B cell (primary cell): ENCODE results near the gene ARL14EP. TPM values are rescaled to one million over a fixed set of nuclear protein-coding genes. Genes with fewer than 3 reads are reported as not detected.

Experiments
- ATAC-seq: fragments of 200-7000 bp; cut with Tn5 transposase; one replicate; pipeline ENCODE4 v1.10.0; 2021; ENCODE audit warnings: low read depth, mild to moderate bottlenecking, moderate number of reproducible peaks, moderate library complexity
- CTCF ChIA-PET: fragments of 350-600 bp; sonication (Branson Sonifier 250); formaldehyde crosslinking; loops from one replicate; lab custom pipeline; 2021; ENCODE audit warnings: antibody characterized with exemption, inconsistent platforms; lab: Charles Lee
- POLR2A ChIA-PET: fragments of 350-600 bp; sonication (Branson Sonifier 250); formaldehyde crosslinking; loops from one replicate; lab custom pipeline; 2021; ENCODE audit warnings: antibody characterized with exemption; lab: Charles Lee
- DNase-seq: peaks from one replicate; pipeline ENCODE4 v3.0.0; 2013
- H2AFZ ChIP-seq: 2 replicates; pipeline ENCODE4 v1.6.1; 2012; ENCODE audit warnings: mild to moderate bottlenecking, low read depth, low read length; ENCODE audit not compliant: insufficient read depth, poor library complexity, severe bottlenecking
- H3K27ac ChIP-seq, 2 donors: 1 replicate in 1 of 2; 2 replicates in 1 of 2; pipeline ENCODE4 v1.5.1; 2012 to 2013; ENCODE audit warnings: low read length in 2 of 2, mild to moderate bottlenecking in 2 of 2, moderate library complexity in 1 of 2
- H3K27me3 ChIP-seq, 4 experiments: fragments of 200-600 bp in 1 of 4; sonication (generic) in 1 of 4; replicated peaks in 1 of 4; 1 replicate in 2 of 4; 2 replicates in 2 of 4; pipeline versions ENCODE4 v1.6.1 to v1.7.0; 2013 to 2016; ENCODE audit warnings: low read length in 3 of 4, mild to moderate bottlenecking in 2 of 4, mixed read lengths in 1 of 4, moderate library complexity in 1 of 4; ENCODE audit not compliant: insufficient read depth in 4 of 4, control insufficient read depth in 3 of 4; ENCODE audit errors: control extremely low read depth in 1 of 4
- H3K36me3 ChIP-seq, 2 experiments: replicated peaks in 1 of 2; 1 replicate in 1 of 2; 2 replicates in 1 of 2; pipeline versions ENCODE4 v1.6.1 to v1.7.1; 2013; ENCODE audit warnings: low read length in 1 of 2; ENCODE audit not compliant: insufficient read depth in 2 of 2, control insufficient read depth in 1 of 2; ENCODE audit errors: control extremely low read depth in 1 of 2, extremely low read depth in 1 of 2
- H3K4me1 ChIP-seq, 2 donors: fragments of 200-600 bp in 1 of 2; sonication (generic) in 1 of 2; 1 replicate in 1 of 2; 2 replicates in 1 of 2; pipeline versions ENCODE4 v1.5.1 to v1.6.1; 2013 to 2017; ENCODE audit warnings: low read length in 2 of 2; ENCODE audit not compliant: control insufficient read depth in 2 of 2, insufficient read depth in 2 of 2
- H3K4me2 ChIP-seq: replicated peaks from 2 replicates; pipeline ENCODE3; 2012; ENCODE audit warnings: mild to moderate bottlenecking, low read depth, low read length; ENCODE audit not compliant: poor library complexity, severe bottlenecking
- H3K4me3 ChIP-seq, 5 experiments: fragments of 200-600 bp in 1 of 5; sonication (generic) in 1 of 5; 1 replicate in 3 of 5; 2 replicates in 2 of 5; pipeline versions ENCODE4 v1.5.1 to v1.7.0; 2011 to 2016; ENCODE audit warnings: low read length in 4 of 5, mild to moderate bottlenecking in 4 of 5, low read depth in 2 of 5, control low read depth in 1 of 5, moderate library complexity in 1 of 5; ENCODE audit not compliant: insufficient read depth in 1 of 5; ENCODE audit errors: control extremely low read depth in 1 of 5, extremely low read depth in 1 of 5
- H3K79me2 ChIP-seq: fragments of 200-600 bp; sonication (generic); one replicate; pipeline ENCODE4 v1.6.0; 2016; ENCODE audit warnings: low read length; ENCODE audit not compliant: control insufficient read depth, insufficient read depth
- H3K9ac ChIP-seq: fragments of 200-600 bp; sonication (generic); 2 replicates; pipeline ENCODE4 v1.6.1; 2017; ENCODE audit warnings: mild to moderate bottlenecking, low read length, moderate library complexity
- H3K9me3 ChIP-seq, 3 donors: one replicate each; pipeline versions ENCODE4 v1.6.1 to v1.7.1; 2013; ENCODE audit warnings: low read length in 2 of 3; ENCODE audit not compliant: control insufficient read depth in 2 of 3, insufficient read depth in 1 of 3; ENCODE audit errors: control extremely low read depth in 1 of 3
- H4K20me1 ChIP-seq: 2 replicates; pipeline ENCODE4 v1.6.0; 2012; ENCODE audit warnings: mild to moderate bottlenecking, low read length; ENCODE audit not compliant: insufficient read depth, control insufficient read depth, poor library complexity, severe bottlenecking
- H3K27ac Mint-ChIP-seq: one replicate; pipeline ENCODE4 v1.8.0; 2021; ENCODE audit warnings: mixed read lengths
- H3K27me3 Mint-ChIP-seq: one replicate; pipeline ENCODE4 v1.8.0; 2021; ENCODE audit warnings: mixed read lengths
- H3K4me1 Mint-ChIP-seq: one replicate; pipeline ENCODE4 v1.8.0; 2021; ENCODE audit warnings: mixed read lengths
- H3K4me3 Mint-ChIP-seq: one replicate; pipeline ENCODE4 v1.8.0; 2021; ENCODE audit warnings: mixed read lengths
- H3K9me3 Mint-ChIP-seq: one replicate; pipeline ENCODE4 v1.8.0; 2022; ENCODE audit warnings: mixed read lengths; ENCODE audit not compliant: insufficient read depth
- EZH2 ChIP-seq: IDR thresholded peaks from 2 replicates; pipeline ENCODE4 v1.6.1; 2012; ENCODE audit warnings: borderline replicate concordance, low read depth, mild to moderate bottlenecking, moderate library complexity, low read length; ENCODE audit not compliant: insufficient read depth, poor library complexity, severe bottlenecking
- WGBS: methylation state at CpG from one replicate; pipeline ENCODE4 v1.1.5; 2013; ENCODE audit warnings: missing lambda C conversion rate; ENCODE audit not compliant: insufficient coverage; 5-methylcytosine and 5-hydroxymethylcytosine counted together
- intact Hi-C: fragments of 100-400 bp; cut with micrococcal nuclease; formaldehyde crosslinking; loops from one replicate; pipeline ENCODE4 v1.10.0; 2022
- polyA plus RNA-seq: library from polyadenylated mRNA; depleted of rRNA; stranded (reverse); fragments of >200 nt; gene quantifications from 2 replicates; pipeline ENCODE4 v1.2.3, GENCODE V29; 2012
- total RNA-seq, 2 donors: library from RNA; stranded (reverse); fragments of 120-200 nt in 1 of 2; gene quantifications; 1 replicate in 1 of 2; 2 replicates in 1 of 2; pipeline versions ENCODE4 v1.2.3 to v1.2.4, GENCODE V29; 2013 to 2022
- TF ChIP-seq, protein P1 (sequence below): fragments of 200-600 bp; IDR thresholded peaks from one replicate; pipeline ENCODE4 v1.8.0; 2022; ENCODE audit warnings: antibody characterized with exemption, mild to moderate bottlenecking

The ARL14EP gene
- total and polyA plus RNA-seq, 2 donors (not counting 1 experiment from before 2014, with no cell fraction given), result 19.9 to 47.3 TPM

DNA sequence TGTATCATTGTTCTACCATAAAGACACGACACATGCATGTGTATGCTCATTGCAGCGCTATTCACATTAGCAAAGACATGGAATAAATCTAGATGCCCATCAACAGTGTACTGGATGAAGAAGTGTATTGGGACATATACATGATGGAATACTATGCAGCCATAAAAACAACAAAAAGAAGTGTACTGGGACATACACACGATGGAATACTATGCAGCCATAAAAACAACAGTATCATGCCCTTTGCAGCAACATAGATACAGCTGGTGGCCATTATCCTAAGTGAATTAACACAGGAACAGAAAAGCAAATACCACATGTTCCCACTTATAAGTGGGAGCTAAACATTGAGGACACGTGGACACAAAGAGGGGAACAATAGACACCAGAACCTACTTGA, 22.7 kb downstream of the ARL14EP start:
- H3K27me3 Mint-ChIP-seq, result no peaks in the 10 kb centered on the region
- no peaks in the 10 kb centered on the region for H3K27me3 ChIP-seq
- no peaks in the 10 kb centered on the region for H3K79me2 ChIP-seq
- H3K4me3 ChIP-seq, result no peak overlapping the region
- DNase-seq, result no peak
- no peak overlapping the region for H3K9ac ChIP-seq
- no peak overlapping the region for H2AFZ ChIP-seq
- no peak for ATAC-seq
- TF ChIP-seq EZH2, result no peak
- TF ChIP-seq, protein P1, sequence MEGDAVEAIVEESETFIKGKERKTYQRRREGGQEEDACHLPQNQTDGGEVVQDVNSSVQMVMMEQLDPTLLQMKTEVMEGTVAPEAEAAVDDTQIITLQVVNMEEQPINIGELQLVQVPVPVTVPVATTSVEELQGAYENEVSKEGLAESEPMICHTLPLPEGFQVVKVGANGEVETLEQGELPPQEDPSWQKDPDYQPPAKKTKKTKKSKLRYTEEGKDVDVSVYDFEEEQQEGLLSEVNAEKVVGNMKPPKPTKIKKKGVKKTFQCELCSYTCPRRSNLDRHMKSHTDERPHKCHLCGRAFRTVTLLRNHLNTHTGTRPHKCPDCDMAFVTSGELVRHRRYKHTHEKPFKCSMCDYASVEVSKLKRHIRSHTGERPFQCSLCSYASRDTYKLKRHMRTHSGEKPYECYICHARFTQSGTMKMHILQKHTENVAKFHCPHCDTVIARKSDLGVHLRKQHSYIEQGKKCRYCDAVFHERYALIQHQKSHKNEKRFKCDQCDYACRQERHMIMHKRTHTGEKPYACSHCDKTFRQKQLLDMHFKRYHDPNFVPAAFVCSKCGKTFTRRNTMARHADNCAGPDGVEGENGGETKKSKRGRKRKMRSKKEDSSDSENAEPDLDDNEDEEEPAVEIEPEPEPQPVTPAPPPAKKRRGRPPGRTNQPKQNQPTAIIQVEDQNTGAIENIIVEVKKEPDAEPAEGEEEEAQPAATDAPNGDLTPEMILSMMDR, result no peak
- no peaks in the 10 kb centered on the region for H3K9me3 ChIP-seq
- ChIA-PET POLR2A (no interaction called here), CTCF (interaction anchor here (0.7 to 3.1 kb wide), 5 partner anchors 10 to 572 kb away, joined by 3 to 28 read pairs (median 4); partner anchors contain the start of gene ARL14EP)
- peaks cover 25 to 34% of the 10 kb centered on the region in 2 donors for H3K4me1 ChIP-seq
- H3K9me3 Mint-ChIP-seq, result no peaks in the 10 kb centered on the region
- H3K4me3 Mint-ChIP-seq, result no peak overlapping the region
- H3K36me3 ChIP-seq, result no peaks in the 10 kb centered on the region
- H3K27ac Mint-ChIP-seq, result peak overlapping the region; percentile 73
- no peak overlapping the region for H3K27ac ChIP-seq
- peaks cover 40% of the 10 kb centered on the region for H3K4me1 Mint-ChIP-seq
- 100% methylated on average over 1 of the region's 4 CpGs for WGBS
- H4K20me1 ChIP-seq, result no peaks in the 10 kb centered on the region
- intact Hi-C loops, result loop anchor here (1.0 to 10.0 kb wide), 2 partner anchors 573 to 1829 kb away; no protein-coding TSS in a partner anchor
- no peak overlapping the region for H3K4me2 ChIP-seq

DNA sequence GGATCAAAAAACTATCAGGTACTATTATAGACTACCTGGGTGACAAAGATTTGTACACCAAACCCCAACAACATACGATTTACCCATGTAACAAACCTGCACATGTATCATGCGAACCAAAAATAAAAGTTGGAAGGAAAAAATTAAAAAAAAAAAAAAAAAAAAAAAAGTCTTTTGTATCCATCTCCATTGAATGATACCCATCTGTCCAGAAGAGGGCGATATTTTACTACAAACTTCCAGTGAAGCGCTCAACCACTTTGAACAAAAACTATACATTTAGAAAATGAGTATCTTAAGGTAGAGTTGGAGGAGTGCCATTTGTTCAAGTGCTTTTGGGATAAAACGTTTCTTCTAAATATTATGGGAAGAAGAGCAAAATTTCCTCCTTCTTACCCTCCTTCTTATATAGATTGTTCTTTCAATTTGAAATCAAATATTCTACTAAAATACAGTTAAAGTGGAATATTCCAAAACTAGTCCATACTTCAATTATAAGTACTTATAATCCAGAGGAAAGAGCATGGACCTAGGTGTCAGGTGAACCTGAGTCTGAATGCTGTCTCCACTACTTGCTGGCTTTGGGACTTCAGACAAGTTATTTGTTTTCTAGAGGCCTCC, 23.3 kb downstream of the ARL14EP start:
- H3K4me3 ChIP-seq, result no peak overlapping the region
- no peak overlapping the region for H2AFZ ChIP-seq
- H3K9ac ChIP-seq, result no peak overlapping the region
- H3K9me3 Mint-ChIP-seq, result no peaks in the 10 kb centered on the region
- ChIA-PET POLR2A (no interaction called here), CTCF (interaction anchor here (0.9 to 3.1 kb wide), 4 partner anchors 11 to 572 kb away, joined by 3 to 28 read pairs (median 4); partner anchors contain the start of gene ARL14EP)
- no peaks in the 10 kb centered on the region for H3K27me3 ChIP-seq
- H3K9me3 ChIP-seq, result no peaks in the 10 kb centered on the region
- no peak overlapping the region for H3K4me2 ChIP-seq
- no peak overlapping the region for H3K27ac ChIP-seq
- peaks cover 25 to 34% of the 10 kb centered on the region in 2 donors for H3K4me1 ChIP-seq
- TF ChIP-seq, protein P1, result peak; percentile 80
- no peak for TF ChIP-seq EZH2
- no peaks in the 10 kb centered on the region for H4K20me1 ChIP-seq
- no peaks in the 10 kb centered on the region for H3K36me3 ChIP-seq
- no peak overlapping the region for H3K4me3 Mint-ChIP-seq
- intact Hi-C loops, result loop anchor here (1.0 to 10.0 kb wide), 2 partner anchors 572 to 1829 kb away; no protein-coding TSS in a partner anchor
- no peaks in the 10 kb centered on the region for H3K79me2 ChIP-seq
- no peak overlapping the region for H3K27ac Mint-ChIP-seq
- no peaks in the 10 kb centered on the region for H3K27me3 Mint-ChIP-seq
- ATAC-seq (no peak), DNase-seq (peak; percentile 68)
- WGBS, result no CpG with 5 or more reads among the region's 5 CpGs
- peaks cover 40% of the 10 kb centered on the region for H3K4me1 Mint-ChIP-seq
